ENCODE data around the gene ISX.

- TF ChIP-seq CTCF (conservative IDR thresholded peaks at IDR 0.05 in 1 of 2, IDR thresholded peaks at IDR 0.05 in 1 of 2; ENCODE audit: low read depth in 1 of 2, low read length in 2 of 2) (no peak), EZH2 (IDR thresholded peaks at IDR 0.05; ENCODE audit: low read length, missing control alignments) (no peak)
Measured at GRCh38 chr22:35043934-35044319, 22.0 kb upstream of the ISX start.

Measured in fibroblast of lung (primary cell).